ENCODE data around the gene DUOX2.

DNA sequence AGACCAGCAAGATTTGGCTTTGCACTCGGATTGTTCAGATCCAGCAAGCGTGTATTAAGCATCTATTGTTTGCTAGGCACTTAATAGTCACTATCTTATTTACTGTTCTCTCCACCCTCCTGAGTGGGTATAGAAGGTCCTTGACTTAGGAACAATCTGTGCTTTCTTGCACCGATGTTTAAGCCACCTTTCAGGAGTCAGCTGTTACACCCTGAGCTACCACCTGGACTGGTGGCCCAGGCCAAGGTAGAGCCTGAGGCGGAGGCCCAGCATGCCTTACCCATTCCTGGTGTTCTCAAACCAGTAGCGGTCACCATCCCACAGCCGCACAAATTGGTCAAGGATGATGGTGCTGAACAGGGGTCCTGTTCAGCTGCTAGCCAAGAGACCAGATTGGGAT is 25.8 kb upstream of the DUOX2 start:
- TF ChIP-seq FOXM1 (IDR thresholded peaks at IDR 0.05; ENCODE audit: borderline replicate concordance) (no peak), BHLHE40 (IDR thresholded peaks at IDR 0.05; ENCODE audit: borderline replicate concordance) (no peak), SP1 (IDR thresholded peaks at IDR 0.05) (no peak), SUZ12 (IDR thresholded peaks at IDR 0.05) (no peak), FOXK2 (IDR thresholded peaks at IDR 0.05) (no peak)
